CD1c-positive myeloid dendritic cell (primary cell): Measurements from ENCODE around the gene PHF2.

Experiments used
- DNase-seq: peaks from one replicate; pipeline ENCODE4 v3.0.0-alpha.2; 2016; ENCODE audit errors: extremely low spot score

The PHF2 gene

GRCh38 chr9:93587284-93587650, 10.9 kb downstream of the PHF2 start:
- no peak for DNase-seq

GRCh38 chr9:93587651-93588347, 11.4 kb downstream of the PHF2 start:
- no peak for DNase-seq

- DNase-seq, result no peak
Measured at GRCh38 chr9:93588641-93589609, 12.5 kb downstream of the PHF2 start.

GRCh38 chr9:93589688-93590087, 13.3 kb downstream of the PHF2 start:
- no peak for DNase-seq

- no peak for DNase-seq
Measured at GRCh38 chr9:93590609-93591234, 14.3 kb downstream of the PHF2 start.

- DNase-seq, result no peak
Measured at GRCh38 chr9:93591301-93592007, 15.1 kb downstream of the PHF2 start.

GRCh38 chr9:93592008-93592642, 15.7 kb downstream of the PHF2 start:
- no peak for DNase-seq

GRCh38 chr9:93592643-93593021, 16.2 kb downstream of the PHF2 start:
- no peak for DNase-seq

GRCh38 chr9:93593144-93593658, 16.8 kb downstream of the PHF2 start:
- no peak for DNase-seq

GRCh38 chr9:93594041-93594756, 17.8 kb downstream of the PHF2 start:
- no peak for DNase-seq

GRCh38 chr9:93595461-93595860, 19.1 kb downstream of the PHF2 start:
- DNase-seq, result no peak

GRCh38 chr9:93595861-93596365, 19.5 kb downstream of the PHF2 start:
- DNase-seq, result no peak

GRCh38 chr9:93596399-93596798, 20.0 kb downstream of the PHF2 start:
- no peak for DNase-seq

GRCh38 chr9:93597142-93597706, 20.8 kb downstream of the PHF2 start:
- no peak for DNase-seq

- no peak for DNase-seq
Measured at GRCh38 chr9:93597871-93598646, 21.7 kb downstream of the PHF2 start.

- DNase-seq, result no peak
Measured at GRCh38 chr9:93598647-93599241, 22.4 kb downstream of the PHF2 start.

- DNase-seq, result no peak
Measured at GRCh38 chr9:93599571-93600403, 23.4 kb downstream of the PHF2 start.

- no peak for DNase-seq
Measured at GRCh38 chr9:93600504-93600903, 24.1 kb downstream of the PHF2 start.
